Measurements from ENCODE around the gene ITGAL. TPM values are rescaled to one million over a fixed set of nuclear protein-coding genes. Genes with fewer than 3 reads are reported as not detected.

The ITGAL gene
- total and polyA plus RNA-seq, 4 donors = 4.3 to 11.8 (median 6.9) TPM

DNA sequence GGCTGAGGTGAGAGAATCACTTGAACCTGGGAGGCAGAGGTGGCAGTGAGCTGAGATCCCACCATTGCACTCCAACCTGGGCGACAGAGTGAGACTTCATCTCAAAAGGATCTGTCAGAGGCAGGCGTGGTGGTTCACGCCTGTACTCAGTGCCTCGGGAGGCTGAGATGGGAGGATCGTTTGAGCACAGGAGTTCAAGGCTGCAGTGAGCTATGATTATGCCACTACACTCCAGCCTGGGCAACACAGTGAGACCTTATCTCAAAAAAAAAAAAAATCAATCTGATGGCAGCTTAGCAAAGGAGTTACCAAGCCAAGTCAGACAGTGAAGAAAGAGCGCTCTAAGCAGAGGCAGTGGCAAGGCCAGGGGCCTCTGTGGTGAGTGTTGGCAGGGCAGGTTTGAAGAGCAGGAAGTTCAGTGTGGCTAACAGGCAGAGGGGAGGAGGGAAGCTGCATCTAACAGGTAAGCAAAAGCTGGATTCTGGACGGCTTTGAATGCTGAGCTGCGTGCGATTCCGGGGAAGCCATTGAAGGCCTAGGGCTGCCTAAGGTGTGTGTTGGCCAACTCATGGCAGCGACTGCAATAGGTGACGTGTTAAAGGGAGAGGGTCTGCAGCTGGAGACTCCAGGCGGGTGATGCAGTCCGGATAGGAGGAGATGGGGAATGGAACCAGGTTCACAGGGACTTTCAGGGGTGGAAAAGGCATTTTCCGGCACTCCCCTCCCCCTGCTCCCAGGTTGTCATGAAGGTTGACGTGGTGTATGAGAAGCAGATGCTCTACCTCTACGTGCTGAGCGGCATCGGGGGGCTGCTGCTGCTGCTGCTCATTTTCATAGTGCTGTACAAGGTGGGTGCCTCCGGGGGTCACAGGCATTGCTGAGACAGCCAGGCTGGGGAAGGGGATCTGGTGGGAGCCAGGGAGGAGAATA, 46.8 kb downstream of the ITGAL start:
- Histone ChIP-seq H3K4me3 (ENCODE audit: low read depth in 1 of 3, low read length in 3 of 3) (no peak overlapping the region), H3K27me3 (ENCODE audit: control insufficient read depth in 4 of 4, insufficient read depth in 4 of 4, low read length in 3 of 4) (no peaks in the 10 kb centered on the region), H3K9me3 (ENCODE audit: control insufficient read depth in 4 of 4, low read length in 3 of 4) (no peaks in the 10 kb centered on the region), H3K27ac (ENCODE audit: low read depth in 1 of 2, low read length in 2 of 2) (no peak overlapping the region), H3K36me3 (ENCODE audit: control insufficient read depth in 4 of 4, insufficient read depth in 3 of 4, low read depth in 1 of 4, low read length in 3 of 4) (peaks cover 0 to 10% (median 6%) of the 10 kb centered on the region in 4 donors), H3K4me1 (ENCODE audit: control insufficient read depth in 4 of 4, insufficient read depth in 4 of 4, low read length in 3 of 4) (peaks cover 2 to 18% (median 15%) of the 10 kb centered on the region in 4 donors), H3K9ac (ENCODE audit: low read depth in 1 of 2, low read length in 2 of 2) (no peak overlapping the region)
- WGBS = 91% methylated on average over 20 of the region's 20 CpGs
- no peak for DNase-seq (ENCODE audit: low spot score)
- TF ChIP-seq NR2F2 (IDR thresholded peaks at IDR 0.05) (no peak), RAD21 (IDR thresholded peaks at IDR 0.05) (no peak)
- TF ChIP-seq, protein P1, sequence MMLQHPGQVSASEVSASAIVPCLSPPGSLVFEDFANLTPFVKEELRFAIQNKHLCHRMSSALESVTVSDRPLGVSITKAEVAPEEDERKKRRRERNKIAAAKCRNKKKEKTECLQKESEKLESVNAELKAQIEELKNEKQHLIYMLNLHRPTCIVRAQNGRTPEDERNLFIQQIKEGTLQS (IDR thresholded peaks at IDR 0.05) = no peak
- TF ChIP-seq, protein P2, sequence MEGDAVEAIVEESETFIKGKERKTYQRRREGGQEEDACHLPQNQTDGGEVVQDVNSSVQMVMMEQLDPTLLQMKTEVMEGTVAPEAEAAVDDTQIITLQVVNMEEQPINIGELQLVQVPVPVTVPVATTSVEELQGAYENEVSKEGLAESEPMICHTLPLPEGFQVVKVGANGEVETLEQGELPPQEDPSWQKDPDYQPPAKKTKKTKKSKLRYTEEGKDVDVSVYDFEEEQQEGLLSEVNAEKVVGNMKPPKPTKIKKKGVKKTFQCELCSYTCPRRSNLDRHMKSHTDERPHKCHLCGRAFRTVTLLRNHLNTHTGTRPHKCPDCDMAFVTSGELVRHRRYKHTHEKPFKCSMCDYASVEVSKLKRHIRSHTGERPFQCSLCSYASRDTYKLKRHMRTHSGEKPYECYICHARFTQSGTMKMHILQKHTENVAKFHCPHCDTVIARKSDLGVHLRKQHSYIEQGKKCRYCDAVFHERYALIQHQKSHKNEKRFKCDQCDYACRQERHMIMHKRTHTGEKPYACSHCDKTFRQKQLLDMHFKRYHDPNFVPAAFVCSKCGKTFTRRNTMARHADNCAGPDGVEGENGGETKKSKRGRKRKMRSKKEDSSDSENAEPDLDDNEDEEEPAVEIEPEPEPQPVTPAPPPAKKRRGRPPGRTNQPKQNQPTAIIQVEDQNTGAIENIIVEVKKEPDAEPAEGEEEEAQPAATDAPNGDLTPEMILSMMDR (IDR thresholded peaks at IDR 0.05; ENCODE audit: low read depth, low read length, missing input control) = no peak
- TF ChIP-seq, protein P3, sequence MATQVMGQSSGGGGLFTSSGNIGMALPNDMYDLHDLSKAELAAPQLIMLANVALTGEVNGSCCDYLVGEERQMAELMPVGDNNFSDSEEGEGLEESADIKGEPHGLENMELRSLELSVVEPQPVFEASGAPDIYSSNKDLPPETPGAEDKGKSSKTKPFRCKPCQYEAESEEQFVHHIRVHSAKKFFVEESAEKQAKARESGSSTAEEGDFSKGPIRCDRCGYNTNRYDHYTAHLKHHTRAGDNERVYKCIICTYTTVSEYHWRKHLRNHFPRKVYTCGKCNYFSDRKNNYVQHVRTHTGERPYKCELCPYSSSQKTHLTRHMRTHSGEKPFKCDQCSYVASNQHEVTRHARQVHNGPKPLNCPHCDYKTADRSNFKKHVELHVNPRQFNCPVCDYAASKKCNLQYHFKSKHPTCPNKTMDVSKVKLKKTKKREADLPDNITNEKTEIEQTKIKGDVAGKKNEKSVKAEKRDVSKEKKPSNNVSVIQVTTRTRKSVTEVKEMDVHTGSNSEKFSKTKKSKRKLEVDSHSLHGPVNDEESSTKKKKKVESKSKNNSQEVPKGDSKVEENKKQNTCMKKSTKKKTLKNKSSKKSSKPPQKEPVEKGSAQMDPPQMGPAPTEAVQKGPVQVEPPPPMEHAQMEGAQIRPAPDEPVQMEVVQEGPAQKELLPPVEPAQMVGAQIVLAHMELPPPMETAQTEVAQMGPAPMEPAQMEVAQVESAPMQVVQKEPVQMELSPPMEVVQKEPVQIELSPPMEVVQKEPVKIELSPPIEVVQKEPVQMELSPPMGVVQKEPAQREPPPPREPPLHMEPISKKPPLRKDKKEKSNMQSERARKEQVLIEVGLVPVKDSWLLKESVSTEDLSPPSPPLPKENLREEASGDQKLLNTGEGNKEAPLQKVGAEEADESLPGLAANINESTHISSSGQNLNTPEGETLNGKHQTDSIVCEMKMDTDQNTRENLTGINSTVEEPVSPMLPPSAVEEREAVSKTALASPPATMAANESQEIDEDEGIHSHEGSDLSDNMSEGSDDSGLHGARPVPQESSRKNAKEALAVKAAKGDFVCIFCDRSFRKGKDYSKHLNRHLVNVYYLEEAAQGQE (IDR thresholded peaks at IDR 0.05) = no peak

DNA sequence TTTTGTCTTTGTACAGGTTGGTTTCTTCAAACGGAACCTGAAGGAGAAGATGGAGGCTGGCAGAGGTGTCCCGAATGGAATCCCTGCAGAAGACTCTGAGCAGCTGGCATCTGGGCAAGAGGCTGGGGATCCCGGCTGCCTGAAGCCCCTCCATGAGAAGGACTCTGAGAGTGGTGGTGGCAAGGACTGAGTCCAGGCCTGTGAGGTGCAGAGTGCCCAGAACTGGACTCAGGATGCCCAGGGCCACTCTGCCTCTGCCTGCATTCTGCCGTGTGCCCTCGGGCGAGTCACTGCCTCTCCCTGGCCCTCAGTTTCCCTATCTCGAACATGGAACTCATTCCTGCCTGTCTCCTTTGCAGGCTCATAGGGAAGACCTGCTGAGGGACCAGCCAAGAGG, 48.9 kb downstream of the ITGAL start:
- 91% methylated on average over 7 of the region's 7 CpGs for WGBS

More for the DNA sequence above, 48.9 kb downstream of the ITGAL start:
- Histone ChIP-seq H3K9me3 (ENCODE audit: control insufficient read depth in 4 of 4, low read length in 3 of 4) (no peaks in the 10 kb centered on the region), H3K36me3 (ENCODE audit: control insufficient read depth in 4 of 4, insufficient read depth in 3 of 4, low read depth in 1 of 4, low read length in 3 of 4) (peaks cover 0 to 10% (median 6%) of the 10 kb centered on the region in 4 donors), H3K9ac (ENCODE audit: low read depth in 1 of 2, low read length in 2 of 2) (no peak overlapping the region), H3K4me1 (ENCODE audit: control insufficient read depth in 4 of 4, insufficient read depth in 4 of 4, low read length in 3 of 4) (peaks cover 4 to 32% (median 20%) of the 10 kb centered on the region in 4 donors), H3K27me3 (ENCODE audit: control insufficient read depth in 4 of 4, insufficient read depth in 4 of 4, low read length in 3 of 4) (no peaks in the 10 kb centered on the region), H3K4me3 (ENCODE audit: low read depth in 1 of 3, low read length in 3 of 3) (no peak overlapping the region), H3K27ac (ENCODE audit: low read depth in 1 of 2, low read length in 2 of 2) (peak overlapping the region; percentile 86 to 89)
- TF ChIP-seq RXRA (IDR thresholded peaks at IDR 0.05) = no peak
- TF ChIP-seq, protein P4, sequence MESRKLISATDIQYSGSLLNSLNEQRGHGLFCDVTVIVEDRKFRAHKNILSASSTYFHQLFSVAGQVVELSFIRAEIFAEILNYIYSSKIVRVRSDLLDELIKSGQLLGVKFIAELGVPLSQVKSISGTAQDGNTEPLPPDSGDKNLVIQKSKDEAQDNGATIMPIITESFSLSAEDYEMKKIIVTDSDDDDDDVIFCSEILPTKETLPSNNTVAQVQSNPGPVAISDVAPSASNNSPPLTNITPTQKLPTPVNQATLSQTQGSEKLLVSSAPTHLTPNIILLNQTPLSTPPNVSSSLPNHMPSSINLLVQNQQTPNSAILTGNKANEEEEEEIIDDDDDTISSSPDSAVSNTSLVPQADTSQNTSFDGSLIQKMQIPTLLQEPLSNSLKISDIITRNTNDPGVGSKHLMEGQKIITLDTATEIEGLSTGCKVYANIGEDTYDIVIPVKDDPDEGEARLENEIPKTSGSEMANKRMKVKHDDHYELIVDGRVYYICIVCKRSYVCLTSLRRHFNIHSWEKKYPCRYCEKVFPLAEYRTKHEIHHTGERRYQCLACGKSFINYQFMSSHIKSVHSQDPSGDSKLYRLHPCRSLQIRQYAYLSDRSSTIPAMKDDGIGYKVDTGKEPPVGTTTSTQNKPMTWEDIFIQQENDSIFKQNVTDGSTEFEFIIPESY (IDR thresholded peaks at IDR 0.05) = no peak
- TF ChIP-seq RAD21 (IDR thresholded peaks at IDR 0.05) = no peak
- no peak for TF ChIP-seq HNF4G (IDR thresholded peaks at IDR 0.05)
- TF ChIP-seq, protein P2 (IDR thresholded peaks at IDR 0.05; ENCODE audit: low read depth, low read length, missing input control) = no peak
- TF ChIP-seq, protein P1 (IDR thresholded peaks at IDR 0.05) = no peak
- no peak for DNase-seq (ENCODE audit: low spot score)
